ENCODE results near the gene CRTAP.
"Not testable (repeated sequence)": the region's sequence is repeated elsewhere in the genome, so short reads cannot be mapped to it uniquely, and the experiment has no call there.

CRTAP gene

DNA sequence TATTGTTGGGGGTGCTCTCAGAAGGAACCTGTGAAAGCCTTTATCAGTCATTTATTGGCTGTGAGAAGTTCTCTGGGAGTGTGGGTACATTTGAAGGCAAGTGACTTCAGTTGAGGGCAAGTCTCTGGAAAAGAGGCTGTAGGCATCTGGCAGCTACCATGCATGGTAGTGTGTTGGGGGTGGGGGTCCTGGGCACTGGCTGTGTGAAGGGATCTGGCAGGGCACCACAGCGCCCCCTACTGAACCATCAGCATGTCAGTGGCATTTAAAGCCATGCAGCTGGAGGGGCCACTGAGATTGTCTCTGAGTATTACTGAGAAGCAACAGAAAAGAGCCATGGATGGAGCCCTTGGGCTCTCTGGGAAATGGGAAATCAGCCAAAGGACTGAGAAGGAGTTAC, 30.6 kb downstream of the CRTAP start:
- DNase-seq, result no peak

DNA sequence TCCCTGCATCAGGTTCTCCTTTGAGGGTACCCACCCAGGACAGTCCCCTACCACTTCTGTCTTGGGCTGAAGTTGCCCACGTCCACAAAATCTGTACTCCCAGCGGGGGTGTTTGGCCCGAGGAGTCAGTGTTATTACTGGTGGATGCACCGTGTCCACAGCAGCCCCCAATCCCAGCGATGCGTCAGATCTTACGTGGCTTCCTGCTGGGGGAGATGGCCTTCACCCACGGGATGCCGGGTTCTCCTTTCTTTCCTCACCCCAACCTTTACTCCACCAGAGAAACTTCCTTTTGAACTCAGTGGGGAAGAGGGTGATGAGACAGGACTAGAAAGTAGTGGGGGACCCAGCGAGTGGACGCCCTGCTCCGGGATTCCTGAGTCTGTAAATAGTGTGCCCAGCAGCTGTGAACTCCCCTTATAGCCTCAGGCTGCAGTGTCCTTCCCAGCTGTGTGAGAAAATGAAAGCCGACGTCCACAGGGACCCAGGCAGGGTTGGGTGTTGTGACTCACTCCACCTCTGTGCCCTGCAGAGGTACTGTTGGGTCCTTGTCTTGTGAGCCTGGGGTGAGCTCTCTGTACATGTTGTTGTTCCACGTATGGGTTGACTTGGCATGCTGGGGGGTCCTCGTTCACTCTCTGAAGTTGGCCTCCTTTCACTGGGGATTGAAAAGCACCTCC, 31.5 kb downstream of the CRTAP start:
- no peak for DNase-seq

DNA sequence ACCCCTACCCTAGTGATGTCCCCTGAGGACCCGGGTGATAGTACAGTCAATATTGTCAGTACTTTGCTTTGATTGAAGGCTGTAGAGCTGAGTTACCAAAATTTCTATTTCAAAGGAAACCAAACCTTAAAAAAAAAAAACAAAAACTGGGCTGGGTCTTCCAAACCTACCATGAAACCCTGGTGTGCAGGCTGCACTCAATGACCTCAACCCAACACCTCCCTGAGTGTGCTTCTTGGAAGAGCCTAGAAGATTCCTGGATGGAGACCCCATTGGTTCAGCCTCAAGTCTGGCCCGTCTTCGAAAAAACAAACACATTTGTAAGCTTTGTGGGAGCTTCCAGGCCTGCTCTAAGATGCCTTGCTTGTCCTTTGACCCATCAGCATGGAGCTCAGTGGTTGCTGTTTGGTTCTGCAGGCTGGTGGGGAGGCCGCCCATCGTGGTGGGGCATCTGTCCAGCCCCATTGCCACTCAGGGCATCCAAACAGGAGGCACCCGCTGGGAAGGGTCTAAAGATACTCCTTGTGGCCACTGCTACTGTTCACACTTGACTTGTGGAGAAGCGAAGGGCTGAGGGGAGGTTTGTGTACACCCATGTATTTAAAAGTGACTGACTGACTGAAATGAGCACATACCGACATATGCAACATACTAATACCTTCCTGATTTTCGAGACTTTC, 32.2 kb downstream of the CRTAP start:
- no peak for DNase-seq

DNA sequence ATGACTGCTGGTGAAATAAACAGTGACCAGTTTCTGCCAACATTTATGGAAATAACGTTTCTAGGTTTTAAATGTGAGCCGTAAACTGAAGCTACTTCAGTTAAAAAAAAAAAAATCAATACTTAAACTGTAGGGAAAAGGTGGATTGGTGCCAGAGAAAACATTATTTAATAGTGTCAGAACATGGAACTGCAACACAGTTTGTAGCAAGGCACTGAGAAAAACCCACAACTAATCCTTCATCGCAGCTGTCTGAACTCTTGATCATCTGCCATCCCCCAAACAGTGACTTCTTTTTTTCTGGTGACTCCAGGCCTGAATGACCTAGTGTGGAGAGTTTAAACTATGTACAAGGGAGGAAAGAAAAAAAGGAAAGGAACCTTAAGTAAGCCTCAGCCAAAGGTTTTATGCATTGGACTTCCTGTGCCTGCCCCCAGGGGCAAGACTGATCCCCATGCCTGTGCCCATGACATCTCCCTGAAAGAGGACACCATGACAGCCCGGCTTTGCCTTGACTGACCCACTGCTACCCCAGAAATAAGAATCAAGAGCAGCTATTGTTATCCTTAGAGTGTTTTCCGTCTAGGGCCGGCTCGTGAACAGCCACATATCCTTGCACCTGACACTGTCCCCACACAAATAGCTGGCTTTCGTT, 33.1 kb downstream of the CRTAP start:
- DNase-seq, result no peak

DNA sequence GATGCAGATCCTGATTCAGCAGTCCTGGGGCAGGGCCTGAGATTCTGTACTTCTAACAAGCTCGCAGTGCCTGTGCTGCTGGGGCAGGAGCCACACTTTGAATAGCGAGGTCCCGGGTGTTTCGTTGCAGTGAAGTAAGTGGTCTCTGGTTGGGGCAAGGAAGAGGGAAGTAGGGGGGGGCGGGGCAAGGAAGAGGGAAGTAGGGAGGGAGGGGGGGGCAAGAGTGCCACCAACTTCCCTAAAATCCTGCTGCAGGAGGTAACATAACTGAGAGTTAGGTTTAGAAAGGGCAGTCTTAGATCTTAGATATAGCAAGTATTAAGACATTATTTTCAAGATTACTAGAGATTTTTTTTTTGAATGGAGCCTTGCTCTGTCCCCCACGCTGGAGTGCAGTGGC, 35.5 kb downstream of the CRTAP start:
- no peak for DNase-seq

DNA sequence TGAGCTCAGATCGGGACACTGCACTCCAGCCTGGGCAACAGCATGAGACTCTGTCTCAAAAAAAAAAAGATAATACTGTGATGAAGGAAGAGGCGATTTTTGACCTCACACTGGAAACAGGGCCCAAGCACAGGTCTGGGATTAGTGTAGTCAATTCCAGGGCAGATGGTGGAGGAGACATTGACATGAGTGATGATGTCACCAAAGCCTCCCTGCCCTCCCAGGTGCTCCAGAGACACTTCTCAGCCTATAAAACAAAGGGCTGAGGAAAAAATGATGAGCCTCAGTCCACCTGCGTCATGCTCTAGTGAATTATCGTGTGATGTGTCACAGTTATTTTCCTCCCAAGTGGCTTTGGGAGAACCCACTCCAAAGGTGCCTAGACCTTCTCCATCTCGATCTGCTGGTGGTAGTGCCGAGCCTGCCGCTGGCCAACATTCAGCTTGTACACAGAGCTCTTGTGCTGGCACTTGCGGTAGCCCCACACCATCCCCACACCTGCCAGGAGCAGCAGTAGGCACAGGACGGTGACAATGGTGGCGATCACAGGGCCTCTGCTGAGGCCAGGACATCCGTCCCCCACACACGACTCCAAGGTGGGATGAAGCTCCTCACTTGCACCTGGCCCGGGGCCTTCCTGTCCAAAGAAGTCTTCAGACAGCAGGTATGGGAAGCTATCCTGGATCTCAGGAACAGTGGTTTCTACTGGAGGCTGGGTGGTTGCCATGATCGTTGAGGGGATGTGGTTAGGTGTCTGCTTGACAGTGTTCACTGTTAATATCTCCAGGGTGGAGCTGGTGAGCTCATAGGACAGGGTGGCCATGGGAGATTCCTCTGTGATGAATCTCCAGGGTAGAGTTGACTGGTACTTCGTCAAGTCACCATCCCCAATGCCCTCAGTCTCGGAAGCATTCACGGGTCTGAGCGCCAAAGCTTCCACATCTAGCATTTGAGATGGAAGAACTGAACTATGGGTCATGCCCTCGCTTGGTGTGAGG, 38.8 kb downstream of the CRTAP start:
- DNase-seq, result no peak

DNA sequence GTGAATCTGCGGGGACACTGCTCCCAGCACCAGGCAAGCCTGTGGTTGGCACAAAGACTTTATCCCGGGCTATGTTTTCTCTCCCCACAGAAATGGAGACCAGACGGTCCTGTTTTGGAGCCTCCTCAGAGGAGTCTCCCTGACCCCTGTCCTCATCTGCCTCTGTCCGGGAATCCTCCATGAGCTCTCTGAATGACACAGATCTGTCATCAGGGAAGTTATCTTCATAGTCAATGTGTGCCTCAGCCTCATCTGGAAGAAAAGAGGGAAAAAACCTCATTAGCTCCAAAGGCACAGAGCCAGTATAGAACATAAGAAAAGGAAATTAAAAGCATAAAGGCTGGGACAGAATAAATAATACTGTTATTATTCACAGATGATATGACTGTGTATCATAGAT, 40.0 kb downstream of the CRTAP start:
- no peak for DNase-seq

DNA sequence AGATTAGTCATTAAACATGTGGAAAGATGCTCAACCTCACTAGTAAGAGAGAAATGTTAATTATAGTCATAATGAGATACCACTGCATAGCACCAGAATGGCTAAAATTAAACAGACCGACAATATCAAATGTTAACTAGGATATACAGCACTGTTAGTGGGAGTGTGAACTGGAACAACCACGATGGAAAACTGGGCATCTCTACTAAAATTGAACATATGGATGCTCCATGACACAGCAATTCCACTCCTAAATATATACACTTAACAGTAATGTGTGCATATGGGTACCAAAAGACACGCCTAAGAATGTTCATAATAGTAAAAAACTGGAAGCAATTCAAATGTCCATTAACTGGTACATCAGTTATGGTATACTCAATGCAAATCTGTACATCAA, 41.5 kb downstream of the CRTAP start:
- no peak for DNase-seq

DNA sequence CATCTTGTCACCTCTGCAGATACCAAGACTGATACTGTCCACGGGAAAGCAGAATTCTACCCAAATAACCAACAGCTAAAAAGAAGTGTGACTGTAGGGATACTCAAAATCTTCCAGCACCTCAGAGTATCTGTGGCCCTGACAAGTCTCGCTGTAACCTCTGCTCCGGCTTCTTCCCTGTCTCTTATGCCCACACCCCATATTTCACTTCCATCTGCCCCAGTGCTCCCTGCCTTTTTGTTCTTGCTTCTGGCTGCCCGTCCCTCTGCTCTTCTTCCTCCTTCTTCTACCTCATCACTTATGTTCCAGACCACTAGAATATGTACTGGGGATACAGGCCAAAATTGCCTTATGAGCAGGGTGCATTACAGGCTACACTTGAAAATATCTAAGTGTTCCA, 45.4 kb downstream of the CRTAP start:
- no peak for DNase-seq

DNA sequence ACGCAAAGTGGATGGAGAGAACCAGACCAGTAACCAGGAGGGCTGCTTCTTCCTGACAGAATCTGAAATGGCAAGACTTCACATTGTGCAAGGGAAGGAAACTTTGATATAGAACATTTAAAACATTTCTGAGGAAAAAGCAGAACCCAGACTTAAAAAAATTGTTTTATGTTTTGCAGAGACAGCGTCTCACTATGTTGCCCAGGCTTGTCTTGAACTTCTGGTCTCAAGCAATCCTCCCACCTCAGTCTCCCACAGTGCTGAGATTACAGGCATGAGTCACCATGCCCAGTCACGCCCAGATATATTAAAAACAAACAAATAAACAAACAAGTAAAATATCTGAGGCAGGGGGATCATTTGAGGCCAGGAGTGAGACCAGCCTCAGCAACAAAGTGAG, 46.2 kb downstream of the CRTAP start:
- no peak for DNase-seq

DNA sequence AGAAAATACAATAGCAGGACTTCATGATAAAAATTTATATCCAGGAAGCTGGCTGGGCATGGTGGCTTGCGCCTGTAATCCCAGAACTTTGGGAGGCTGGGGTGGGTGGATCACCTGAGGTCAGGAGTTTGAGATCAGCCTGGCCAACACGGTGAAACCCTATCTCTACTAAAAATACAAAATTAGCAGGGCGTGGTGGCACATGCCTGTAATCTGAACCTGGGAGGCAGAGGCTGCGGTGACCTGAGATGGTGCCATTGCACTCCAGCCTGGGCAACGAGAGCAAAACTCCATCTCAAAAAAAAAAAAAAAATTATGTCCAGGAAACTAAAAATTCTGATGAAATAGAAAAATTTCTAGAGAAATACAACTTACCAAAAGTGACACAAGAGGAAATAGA, 48.8 kb downstream of the CRTAP start:
- DNase-seq, result not testable (repeated sequence)

DNA sequence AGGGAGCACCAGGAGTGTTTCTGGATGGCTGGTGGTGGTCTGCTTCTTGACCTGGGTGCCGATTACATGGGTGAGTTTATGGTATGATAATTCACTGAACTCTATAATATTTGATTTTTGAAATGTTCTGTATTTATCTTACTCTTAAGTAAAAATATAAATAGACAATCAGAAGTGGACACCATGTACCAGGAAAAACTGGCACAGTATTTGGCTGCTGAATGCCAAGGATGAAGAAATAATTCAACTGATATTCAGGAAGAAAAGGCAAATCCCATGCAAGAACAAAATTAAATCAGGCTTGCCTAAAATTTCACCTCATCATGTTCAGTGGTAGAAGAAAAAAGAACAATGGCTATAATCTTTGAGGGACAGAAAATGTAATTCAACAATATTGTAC, 51.6 kb downstream of the CRTAP start:
- DNase-seq, result no peak

DNA sequence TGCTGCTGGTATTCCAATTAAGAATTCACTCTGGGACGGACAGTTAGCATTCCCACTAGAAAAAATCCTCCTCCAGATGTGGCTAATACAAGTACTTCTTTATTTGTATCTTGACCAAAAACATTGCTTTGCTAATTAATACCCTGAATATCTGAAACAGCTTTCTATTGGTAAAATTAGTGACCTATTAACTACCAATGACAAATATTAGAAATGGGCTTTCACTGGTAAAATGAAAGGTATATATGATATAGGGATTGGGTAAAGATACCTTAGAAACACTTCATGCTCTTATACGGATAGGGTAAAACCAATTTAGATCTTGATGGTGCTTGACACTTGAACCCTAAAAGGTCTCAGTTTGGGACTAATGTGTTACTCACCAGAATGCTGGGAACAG, 52.3 kb downstream of the CRTAP start:
- no peak for DNase-seq

DNA sequence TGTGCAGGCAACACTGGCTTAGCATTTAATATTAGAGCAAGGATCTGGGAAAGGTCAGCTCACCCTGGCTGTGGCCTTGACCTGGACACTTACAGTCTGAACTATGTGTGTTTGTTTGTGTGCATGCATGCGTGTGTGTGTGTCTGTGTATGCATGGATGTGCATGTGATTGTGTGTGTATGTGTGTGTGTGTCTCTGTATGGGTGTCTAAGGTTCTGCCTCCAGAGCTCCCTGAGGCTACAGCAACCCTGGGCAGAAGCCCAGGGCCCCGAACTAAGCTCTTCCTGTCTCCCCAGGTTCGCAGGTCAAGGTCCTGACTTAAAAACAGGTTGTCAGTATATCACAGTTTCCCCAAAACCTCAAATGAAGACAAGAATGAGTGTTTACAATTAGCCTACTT, 53.5 kb downstream of the CRTAP start:
- DNase-seq, result no peak

DNA sequence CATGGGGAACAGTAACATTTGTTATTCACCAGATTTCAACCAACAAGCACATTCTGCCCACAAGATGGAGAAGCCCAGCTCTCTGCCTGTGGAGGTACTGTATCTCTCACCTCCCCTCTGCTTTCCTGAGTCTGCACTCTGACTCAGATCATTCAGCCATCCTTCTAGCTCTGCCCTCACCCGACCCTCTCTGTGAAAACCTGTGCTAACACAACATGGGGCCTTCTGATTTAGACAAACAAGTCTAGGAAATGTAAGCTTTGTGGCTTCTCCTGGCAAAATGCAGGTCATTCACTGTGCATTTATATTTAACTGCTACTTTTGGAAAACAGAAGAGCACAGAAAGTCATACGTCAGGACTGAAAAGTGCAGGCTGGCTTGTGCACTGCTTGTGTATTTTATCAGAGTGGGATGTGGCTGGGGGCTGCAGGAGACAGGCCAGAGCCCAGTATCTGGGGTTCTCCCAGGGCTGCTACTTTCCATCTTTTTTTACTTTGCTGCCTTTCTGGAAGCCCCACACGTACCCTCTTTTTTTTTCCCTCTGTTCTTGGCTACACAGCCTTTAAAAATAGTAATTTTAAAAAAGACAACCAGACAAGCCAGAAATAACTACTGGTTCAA, 54.0 kb downstream of the CRTAP start:
- no peak for DNase-seq

DNA sequence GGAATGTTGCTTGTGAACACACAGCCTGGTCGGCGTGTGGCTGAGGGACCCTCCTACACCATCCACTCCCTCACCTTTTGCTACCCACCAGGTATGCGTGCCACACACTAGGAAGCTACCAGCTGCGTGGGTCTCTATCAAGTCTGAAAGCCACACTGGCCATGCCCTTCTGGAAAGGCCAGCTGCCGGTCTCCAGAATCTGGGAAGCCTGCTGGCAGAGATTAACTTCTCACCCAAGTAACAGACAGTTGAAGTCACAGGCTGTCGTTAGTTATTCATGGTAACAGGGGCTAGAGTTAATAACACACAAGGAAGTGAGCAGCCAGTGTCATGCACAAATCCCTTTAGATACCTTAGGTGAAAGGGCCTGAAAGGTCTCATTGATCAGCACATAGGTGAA, 56.7 kb downstream of the CRTAP start:
- DNase-seq, result no peak

DNA sequence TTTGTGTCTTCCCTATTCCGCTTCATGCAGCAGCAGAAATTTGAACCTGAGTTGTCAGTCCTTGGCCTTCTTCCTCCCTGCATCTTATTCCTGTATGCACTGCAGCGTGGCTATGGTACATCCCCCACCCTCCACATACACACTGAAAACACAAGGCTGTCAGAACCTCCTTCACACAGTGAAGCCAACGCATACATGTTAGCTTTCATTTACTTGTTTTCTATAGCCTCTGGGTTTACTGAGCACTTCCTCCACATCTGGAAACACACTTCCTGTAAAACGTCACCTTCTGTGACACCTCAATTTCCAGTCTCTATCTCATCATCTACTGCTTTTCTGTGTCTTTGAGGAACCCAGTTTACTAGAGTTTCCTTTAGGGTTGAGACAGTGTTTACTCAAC, 57.8 kb downstream of the CRTAP start:
- DNase-seq, result no peak

DNA sequence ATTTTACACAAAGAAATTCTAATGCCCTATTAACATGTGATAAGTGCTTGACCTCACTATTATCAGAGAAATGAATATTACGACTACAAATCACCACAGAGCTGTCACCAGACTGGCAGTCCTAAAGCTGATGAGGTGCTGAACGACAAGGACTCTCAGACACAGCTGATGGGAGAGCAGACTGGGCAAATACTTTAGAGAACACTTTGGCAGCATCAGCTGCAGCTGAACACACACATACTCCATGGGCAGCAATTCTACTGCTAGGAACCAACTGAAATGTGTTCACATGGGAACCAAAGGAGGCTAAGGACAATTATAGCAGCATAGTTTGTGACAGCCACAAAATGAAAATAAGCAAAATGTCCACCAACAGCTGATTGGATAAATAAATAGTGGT, 59.3 kb downstream of the CRTAP start:
- DNase-seq, result no peak

DNA sequence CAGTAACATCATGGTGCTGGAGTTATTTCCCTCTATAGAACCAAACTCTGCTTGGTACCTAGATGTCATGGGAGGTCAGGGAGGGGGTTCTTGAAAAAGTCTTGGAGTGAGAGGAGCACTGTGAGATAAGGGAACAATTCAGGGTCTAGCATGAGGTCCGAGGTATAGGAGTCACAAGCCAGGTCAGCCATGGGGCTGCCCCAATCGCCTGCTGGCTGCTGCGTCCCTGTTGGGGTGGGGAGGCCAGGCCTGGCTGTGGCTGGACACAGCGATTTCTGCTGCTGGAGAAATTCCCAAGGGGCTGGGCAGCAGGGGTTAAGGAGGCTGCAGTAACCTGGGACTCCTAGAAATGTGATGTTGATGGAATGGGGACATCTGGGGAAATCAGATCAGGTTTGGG, 59.9 kb downstream of the CRTAP start:
- DNase-seq, result no peak

DNA sequence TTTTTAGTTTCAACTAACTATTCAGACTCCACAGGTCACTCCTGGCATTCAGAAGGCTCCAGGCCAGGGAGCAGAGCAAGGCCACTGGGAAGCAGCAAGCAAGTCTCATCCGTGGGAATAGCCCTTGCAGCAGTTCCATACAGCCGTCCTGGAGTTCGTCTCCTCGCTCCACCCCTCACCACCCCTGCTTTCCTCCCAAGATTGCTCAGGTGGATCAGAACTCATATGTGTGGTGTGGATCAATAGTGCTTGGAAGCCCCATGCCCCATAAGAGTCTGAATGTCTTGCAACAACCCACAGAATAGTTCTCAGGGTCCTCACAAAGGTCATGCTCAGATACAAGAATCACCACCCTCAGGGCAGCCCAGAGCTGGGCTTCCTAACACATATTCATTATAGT, 60.3 kb downstream of the CRTAP start:
- DNase-seq, result no peak

DNA sequence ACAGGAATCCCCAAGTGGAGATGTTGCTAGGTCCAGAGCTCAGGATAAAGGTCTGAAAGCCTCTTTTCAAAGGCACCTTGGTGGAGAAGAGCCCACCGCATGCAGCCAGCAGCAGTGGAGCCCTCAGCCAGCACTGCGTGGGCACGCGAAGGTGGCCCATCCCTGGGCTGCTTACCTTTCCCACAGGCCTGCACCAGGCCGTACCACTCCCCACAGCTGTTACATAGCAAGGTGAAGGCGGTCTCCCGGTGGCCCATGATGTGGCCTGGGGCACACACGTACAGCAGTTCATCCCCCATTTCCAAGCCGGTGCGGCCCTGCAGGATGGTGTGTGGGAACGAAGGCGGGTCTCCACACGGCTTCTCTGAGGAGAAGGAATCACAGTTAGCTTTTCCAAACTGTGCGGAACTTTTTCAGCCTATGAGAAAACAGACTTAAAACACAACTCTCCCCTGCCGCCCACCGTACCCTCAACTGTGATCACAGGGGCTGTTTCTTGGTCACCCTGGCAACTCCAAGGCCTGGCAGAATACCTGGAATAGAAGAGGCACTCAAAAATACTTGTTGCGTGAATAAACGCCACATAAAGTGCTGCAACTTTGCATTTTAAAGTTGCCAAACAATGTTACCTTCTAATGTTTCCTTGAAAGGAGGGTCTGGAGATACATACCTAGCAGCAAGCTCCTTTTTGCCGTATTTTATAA, 61.0 kb downstream of the CRTAP start:
- DNase-seq, result no peak

DNA sequence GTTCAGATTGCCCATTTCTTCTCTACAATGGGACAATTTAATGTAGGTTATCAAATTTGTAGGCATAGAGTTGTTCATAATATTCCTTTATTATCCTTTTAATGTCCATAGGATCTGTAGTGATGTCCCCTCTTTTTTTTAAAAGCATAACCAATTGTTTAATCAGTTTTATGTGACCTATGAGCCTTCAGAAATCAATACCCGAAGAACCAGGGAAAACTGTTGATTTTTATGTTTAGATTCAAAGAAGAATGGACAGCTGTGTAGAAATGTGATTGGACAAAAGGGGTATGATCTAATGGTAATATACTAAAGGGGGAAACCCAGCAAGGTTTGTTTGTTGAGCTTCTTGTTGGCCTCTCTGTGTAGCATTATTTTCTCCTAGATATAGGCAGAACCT, 65.3 kb downstream of the CRTAP start:
- no peak for DNase-seq
